ENCODE measurements around the gene SCEL. TPM values are rescaled to one million over a fixed set of nuclear protein-coding genes. Genes with fewer than 3 reads are reported as not detected.
"Not testable (repeated sequence)": the region's sequence is repeated elsewhere in the genome, so short reads cannot be mapped to it uniquely, and the experiment has no call there.

SCEL gene
- total RNA-seq, 1 donor from 2014 or later, result 91.3 TPM

DNA sequence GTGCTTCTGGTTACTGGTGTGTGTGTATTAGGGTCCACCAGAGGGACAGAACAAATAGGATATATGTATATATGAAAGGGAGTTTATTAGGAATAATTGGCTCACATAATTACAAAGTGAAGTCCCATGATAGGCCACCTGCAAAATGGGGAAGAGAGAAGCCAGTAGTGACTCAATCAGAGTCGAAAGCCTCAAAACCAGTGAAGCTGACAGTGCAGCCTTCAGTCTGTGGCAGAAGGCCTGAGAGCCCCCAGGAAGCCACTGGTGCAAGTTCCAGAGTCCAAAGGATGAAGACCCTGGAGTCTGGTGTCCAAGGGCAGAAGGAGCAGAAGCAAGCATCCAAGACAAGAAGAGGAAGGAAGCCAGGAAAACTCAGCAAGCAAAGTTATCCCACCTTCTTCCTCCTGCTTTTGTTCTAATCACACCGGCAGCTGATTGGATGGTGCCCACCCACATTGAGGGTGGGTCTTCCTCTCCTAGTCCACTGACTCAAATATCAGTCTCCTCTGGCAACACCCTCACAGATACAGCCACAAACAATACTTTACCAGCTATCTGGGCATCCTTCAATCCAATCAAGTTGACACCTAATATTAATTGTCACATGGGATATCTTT is 21.7 kb upstream of the SCEL start:
- no peak for DNase-seq (ENCODE audit: extremely low spot score in 2 of 2)
- no peak overlapping the region for H3K27ac ChIP-seq
- no peaks in the 10 kb centered on the region for H3K36me3 ChIP-seq
- H3K9me3 ChIP-seq, result no peaks in the 10 kb centered on the region
- TF ChIP-seq POLR2A (IDR thresholded peaks at IDR 0.05), result no peak
- TF ChIP-seq POLR2AphosphoS5 (IDR thresholded peaks at IDR 0.05; ENCODE audit: insufficient read depth in 1 of 2, low read depth in 1 of 2), result no peak
- TF ChIP-seq, protein P1, sequence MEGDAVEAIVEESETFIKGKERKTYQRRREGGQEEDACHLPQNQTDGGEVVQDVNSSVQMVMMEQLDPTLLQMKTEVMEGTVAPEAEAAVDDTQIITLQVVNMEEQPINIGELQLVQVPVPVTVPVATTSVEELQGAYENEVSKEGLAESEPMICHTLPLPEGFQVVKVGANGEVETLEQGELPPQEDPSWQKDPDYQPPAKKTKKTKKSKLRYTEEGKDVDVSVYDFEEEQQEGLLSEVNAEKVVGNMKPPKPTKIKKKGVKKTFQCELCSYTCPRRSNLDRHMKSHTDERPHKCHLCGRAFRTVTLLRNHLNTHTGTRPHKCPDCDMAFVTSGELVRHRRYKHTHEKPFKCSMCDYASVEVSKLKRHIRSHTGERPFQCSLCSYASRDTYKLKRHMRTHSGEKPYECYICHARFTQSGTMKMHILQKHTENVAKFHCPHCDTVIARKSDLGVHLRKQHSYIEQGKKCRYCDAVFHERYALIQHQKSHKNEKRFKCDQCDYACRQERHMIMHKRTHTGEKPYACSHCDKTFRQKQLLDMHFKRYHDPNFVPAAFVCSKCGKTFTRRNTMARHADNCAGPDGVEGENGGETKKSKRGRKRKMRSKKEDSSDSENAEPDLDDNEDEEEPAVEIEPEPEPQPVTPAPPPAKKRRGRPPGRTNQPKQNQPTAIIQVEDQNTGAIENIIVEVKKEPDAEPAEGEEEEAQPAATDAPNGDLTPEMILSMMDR (IDR thresholded peaks at IDR 0.05), result no peak
- H3K4me1 ChIP-seq, result peaks cover 7% of the 10 kb centered on the region
- H3K27me3 ChIP-seq, result no peaks in the 10 kb centered on the region
- intact Hi-C loops (cut with DNase I), result no loop called here
- no peak overlapping the region for H3K4me3 ChIP-seq

DNA sequence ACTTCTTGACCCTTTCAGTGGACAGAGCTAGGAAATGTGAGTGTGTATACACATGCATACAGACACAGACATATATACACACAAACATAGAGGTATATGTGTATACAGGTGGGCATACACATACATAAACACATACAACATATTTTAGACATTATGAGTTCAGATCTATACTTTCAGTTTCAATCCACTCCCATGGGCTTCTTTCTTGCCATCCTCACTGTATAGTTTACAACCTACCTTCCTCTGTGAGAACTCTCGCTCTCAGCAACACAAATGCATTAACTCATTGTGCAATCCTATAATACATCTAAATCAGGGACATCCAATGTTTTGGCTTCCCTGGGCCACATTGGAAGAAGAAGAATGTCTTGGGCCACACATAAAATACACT is 21.2 kb upstream of the SCEL start:
- Histone ChIP-seq H3K27me3 (no peaks in the 10 kb centered on the region), H3K27ac (no peak overlapping the region), H3K4me1 (peaks cover 2% of the 10 kb centered on the region), H3K4me3 (no peak overlapping the region), H3K9me3 (no peaks in the 10 kb centered on the region), H3K36me3 (no peaks in the 10 kb centered on the region)
- TF ChIP-seq, protein P1 (IDR thresholded peaks at IDR 0.05), result no peak
- TF ChIP-seq POLR2AphosphoS5 (IDR thresholded peaks at IDR 0.05; ENCODE audit: insufficient read depth in 1 of 2, low read depth in 1 of 2) (no peak), POLR2A (IDR thresholded peaks at IDR 0.05) (no peak)
- DNase-seq (ENCODE audit: extremely low spot score in 2 of 2), result no peak
- intact Hi-C loops (cut with DNase I), result no loop called here

DNA sequence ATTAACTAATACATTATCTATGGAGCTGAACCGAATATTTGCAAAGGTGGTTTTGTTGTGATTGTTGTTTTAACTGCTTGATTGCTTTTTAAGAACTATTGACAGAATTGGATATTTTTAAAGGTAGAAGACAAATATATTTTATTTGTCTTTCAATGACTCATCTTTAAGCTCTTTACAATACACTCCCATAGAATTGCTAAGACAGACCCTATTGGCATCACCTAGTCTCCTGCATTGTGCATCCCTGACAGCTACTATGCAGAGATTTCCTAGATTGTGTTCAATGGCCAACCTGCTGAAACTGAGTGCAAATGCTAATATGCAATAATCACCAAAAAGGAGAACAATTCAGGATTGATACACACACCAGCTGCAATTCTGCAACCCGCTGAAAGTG is 19.7 kb upstream of the SCEL start:
- H3K36me3 ChIP-seq, result no peaks in the 10 kb centered on the region
- H3K4me3 ChIP-seq, result no peak overlapping the region
- no peaks in the 10 kb centered on the region for H3K4me1 ChIP-seq
- H3K27ac ChIP-seq, result no peak overlapping the region
- no peaks in the 10 kb centered on the region for H3K9me3 ChIP-seq
- H3K27me3 ChIP-seq, result no peaks in the 10 kb centered on the region
- intact Hi-C loops (cut with DNase I), result no loop called here
- TF ChIP-seq POLR2A (IDR thresholded peaks at IDR 0.05) (no peak), POLR2AphosphoS5 (IDR thresholded peaks at IDR 0.05; ENCODE audit: insufficient read depth in 1 of 2, low read depth in 1 of 2) (no peak)
- TF ChIP-seq, protein P1 (IDR thresholded peaks at IDR 0.05), result no peak
- no peak for DNase-seq (ENCODE audit: extremely low spot score in 2 of 2)

DNA sequence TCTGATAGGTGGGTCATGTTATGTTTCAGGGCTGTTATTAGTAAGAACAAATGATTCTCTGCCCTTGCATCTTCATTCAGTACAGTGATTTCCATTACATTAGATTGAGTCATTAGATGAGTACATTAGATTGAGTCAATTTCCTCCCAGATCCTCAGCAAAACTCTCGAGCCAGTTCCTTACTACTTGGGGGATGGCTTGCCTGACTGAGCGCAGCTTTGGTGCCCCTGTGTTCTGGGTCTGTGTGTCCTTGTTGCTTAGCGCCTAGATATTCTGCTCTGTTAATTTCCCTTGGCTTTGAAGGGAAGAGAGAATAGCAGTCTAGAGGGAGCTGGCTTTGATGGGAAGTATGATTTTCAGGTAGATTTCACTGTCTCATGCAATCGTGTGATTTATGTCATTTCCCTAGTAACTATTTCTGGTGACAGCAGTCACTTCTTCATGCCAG is 19.1 kb upstream of the SCEL start:
- intact Hi-C loops (cut with DNase I), result no loop called here
- Histone ChIP-seq H3K9me3 (no peaks in the 10 kb centered on the region), H3K4me1 (no peaks in the 10 kb centered on the region), H3K27me3 (no peaks in the 10 kb centered on the region), H3K4me3 (no peak overlapping the region), H3K36me3 (no peaks in the 10 kb centered on the region), H3K27ac (no peak overlapping the region)
- TF ChIP-seq, protein P1 (IDR thresholded peaks at IDR 0.05), result no peak
- TF ChIP-seq POLR2A (IDR thresholded peaks at IDR 0.05) (no peak), POLR2AphosphoS5 (IDR thresholded peaks at IDR 0.05; ENCODE audit: insufficient read depth in 1 of 2, low read depth in 1 of 2) (no peak)
- DNase-seq (ENCODE audit: extremely low spot score in 2 of 2), result no peak

DNA sequence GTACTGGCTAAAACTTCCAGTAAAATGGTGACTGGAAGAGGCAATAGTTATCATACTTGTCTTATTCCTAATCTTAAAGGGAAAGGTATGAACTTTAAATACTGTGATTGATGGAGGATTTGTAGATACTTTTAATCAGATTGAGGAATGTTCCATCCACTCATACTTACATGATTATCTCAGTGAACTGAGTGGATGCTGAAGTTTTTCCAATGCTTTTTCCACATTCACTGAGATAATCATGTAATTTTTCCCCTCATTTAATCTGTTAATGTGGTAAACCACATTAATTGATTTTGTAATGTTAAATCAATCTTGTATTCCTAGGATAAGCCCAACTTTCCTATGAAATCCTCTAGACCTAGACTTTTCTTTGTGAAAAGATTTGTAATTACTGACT is 17.2 kb upstream of the SCEL start:
- no peak overlapping the region for H3K4me3 ChIP-seq
- no peak for DNase-seq (ENCODE audit: extremely low spot score in 2 of 2)
- no peaks in the 10 kb centered on the region for H3K4me1 ChIP-seq
- TF ChIP-seq POLR2A (IDR thresholded peaks at IDR 0.05) (no peak), POLR2AphosphoS5 (IDR thresholded peaks at IDR 0.05; ENCODE audit: insufficient read depth in 1 of 2, low read depth in 1 of 2) (no peak)
- TF ChIP-seq, protein P1 (IDR thresholded peaks at IDR 0.05), result no peak
- H3K36me3 ChIP-seq, result no peaks in the 10 kb centered on the region
- no peaks in the 10 kb centered on the region for H3K9me3 ChIP-seq
- no peaks in the 10 kb centered on the region for H3K27me3 ChIP-seq
- intact Hi-C loops (cut with DNase I), result no loop called here
- H3K27ac ChIP-seq, result no peak overlapping the region

DNA sequence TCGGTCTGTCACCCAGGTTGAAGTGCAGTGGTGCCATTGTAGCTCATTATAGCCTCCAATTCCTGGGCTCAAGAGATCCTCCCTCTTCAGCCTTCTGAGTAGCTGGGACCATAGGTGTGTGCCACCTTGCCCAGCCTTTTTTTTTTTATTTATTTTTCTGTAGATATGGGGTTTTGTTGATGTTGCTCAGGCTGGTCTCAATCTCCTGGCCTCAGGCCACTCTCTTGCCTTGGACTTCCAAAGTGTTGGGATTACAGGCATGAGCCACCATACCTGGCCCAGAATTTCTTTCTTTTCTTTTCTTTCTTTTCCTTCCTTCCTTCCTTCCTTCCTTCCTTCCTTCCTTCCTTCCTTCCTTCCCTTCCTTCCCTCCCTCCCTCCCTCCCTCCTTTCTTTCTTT is 16.1 kb upstream of the SCEL start:
- H3K36me3 ChIP-seq; intact Hi-C loops (cut with DNase I); H3K9me3 ChIP-seq; H3K4me3 ChIP-seq; DNase-seq (ENCODE audit: extremely low spot score in 2 of 2); H3K27ac ChIP-seq; H3K4me1 ChIP-seq; H3K27me3 ChIP-seq: not testable (repeated sequence)
